Measurements from ENCODE around the gene PAK5.

PAK5 gene

GRCh38 chr20:9609887-9610502, 228.9 kb downstream of the PAK5 start:
- TF ChIP-seq, protein P1, sequence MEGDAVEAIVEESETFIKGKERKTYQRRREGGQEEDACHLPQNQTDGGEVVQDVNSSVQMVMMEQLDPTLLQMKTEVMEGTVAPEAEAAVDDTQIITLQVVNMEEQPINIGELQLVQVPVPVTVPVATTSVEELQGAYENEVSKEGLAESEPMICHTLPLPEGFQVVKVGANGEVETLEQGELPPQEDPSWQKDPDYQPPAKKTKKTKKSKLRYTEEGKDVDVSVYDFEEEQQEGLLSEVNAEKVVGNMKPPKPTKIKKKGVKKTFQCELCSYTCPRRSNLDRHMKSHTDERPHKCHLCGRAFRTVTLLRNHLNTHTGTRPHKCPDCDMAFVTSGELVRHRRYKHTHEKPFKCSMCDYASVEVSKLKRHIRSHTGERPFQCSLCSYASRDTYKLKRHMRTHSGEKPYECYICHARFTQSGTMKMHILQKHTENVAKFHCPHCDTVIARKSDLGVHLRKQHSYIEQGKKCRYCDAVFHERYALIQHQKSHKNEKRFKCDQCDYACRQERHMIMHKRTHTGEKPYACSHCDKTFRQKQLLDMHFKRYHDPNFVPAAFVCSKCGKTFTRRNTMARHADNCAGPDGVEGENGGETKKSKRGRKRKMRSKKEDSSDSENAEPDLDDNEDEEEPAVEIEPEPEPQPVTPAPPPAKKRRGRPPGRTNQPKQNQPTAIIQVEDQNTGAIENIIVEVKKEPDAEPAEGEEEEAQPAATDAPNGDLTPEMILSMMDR (IDR thresholded peaks at IDR 0.05; ENCODE audit: extremely low read depth, missing control alignments), result peak; percentile 35
- DNase-seq (ENCODE audit: low spot score), result peak; percentile 36

- TF ChIP-seq, protein P1 (IDR thresholded peaks at IDR 0.05; ENCODE audit: extremely low read depth, missing control alignments), result no peak
- DNase-seq (ENCODE audit: low spot score), result no peak
Observed at GRCh38 chr20:9608639-9609340, 230.1 kb downstream of the PAK5 start.

DNA sequence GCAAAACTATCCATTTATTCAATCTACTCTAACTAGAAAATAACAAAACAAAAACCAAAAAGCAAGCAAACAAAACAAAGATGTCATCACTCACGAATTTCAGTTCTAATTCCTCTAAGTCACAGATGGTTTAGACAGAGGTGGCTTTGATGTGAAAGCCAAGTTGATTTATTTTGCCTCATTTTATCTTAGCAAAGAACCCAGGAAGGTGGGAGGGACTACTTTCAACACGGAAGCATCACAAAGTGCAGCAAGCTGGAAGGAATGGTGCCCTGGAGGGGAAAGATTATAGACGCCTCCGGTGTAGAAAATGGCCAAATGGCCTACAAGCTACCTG, 236.1 kb downstream of the PAK5 start:
- DNase-seq (ENCODE audit: low spot score), result no peak
- TF ChIP-seq, protein P1 (IDR thresholded peaks at IDR 0.05; ENCODE audit: extremely low read depth, missing control alignments), result no peak

DNA sequence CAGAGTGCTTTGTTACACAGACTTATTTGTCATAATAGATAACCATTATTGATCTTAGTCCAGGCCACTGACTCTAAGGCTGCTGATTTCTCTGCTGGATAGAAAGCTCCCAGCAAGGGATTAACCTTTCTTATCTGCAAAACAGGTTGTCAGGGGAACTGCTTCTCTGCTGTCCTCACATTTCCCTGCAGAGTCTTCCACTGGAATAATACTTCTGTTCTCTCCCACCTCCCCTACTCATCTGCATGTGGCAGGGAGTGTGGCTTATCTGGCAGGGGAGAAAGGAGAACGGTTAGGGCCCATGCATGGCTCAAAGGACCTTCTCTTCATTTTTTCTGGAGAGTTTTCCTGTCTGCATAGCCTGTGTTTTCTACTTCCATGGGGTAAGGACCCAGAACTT, 238.3 kb downstream of the PAK5 start:
- TF ChIP-seq, protein P1 (IDR thresholded peaks at IDR 0.05; ENCODE audit: extremely low read depth, missing control alignments), result no peak
- DNase-seq (ENCODE audit: low spot score), result no peak

DNA sequence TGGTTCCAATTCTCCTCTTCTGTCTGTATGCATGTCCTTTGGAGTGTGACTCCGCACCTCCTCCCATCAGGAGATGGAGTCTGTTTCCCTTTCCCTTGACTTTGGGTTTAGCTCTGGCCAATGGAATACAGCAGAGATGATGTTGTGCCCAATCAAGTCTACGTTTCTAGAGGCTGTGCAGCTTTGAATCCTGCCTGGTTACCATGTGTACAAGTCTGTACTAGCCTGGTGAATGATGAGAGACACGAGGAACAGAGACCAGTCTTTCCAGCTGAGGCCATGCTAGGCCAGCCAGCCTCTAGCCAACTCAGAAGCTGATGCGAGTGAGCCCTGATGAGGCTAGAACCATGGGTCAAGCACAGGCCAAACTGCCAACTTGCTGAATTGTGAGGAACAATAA, 241.3 kb downstream of the PAK5 start:
- TF ChIP-seq, protein P1 (IDR thresholded peaks at IDR 0.05; ENCODE audit: extremely low read depth, missing control alignments), result no peak
- DNase-seq (ENCODE audit: low spot score), result no peak

GRCh38 chr20:9595763-9596162, 243.1 kb downstream of the PAK5 start:
- DNase-seq (ENCODE audit: low spot score), result no peak

DNA sequence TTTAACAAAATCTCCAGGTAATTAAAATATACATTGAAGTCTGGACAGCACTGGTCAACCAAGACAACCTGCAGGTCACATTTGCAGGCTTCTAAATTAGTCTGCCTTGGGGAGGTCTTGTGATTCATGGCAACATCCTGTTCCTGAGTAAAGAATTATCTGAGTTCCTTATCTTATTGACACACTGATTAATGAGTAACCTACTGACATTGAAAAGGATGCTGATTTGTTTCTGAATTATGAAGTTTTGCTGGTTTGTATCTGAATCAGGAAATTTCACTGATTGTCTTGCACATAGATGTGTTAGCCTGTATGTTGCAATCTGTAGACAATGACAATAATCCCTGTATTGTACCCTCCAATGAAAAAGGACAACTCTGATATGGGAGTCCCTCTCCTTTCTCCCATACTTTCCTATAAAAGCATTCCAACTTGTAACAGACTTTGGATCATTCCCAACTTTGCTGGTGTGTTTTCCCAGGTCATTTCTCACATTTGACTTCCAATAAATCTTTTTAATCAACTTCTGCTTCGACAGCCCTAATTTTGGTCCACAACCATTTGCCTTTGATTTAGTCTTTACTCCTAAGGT, 244.5 kb downstream of the PAK5 start:
- TF ChIP-seq, protein P1 (IDR thresholded peaks at IDR 0.05; ENCODE audit: extremely low read depth, missing control alignments), result no peak
- no peak for DNase-seq (ENCODE audit: low spot score)

More at GRCh38 chr20:9595763-9596162, 243.1 kb downstream of the PAK5 start:
- TF ChIP-seq, protein P1 (IDR thresholded peaks at IDR 0.05; ENCODE audit: extremely low read depth, missing control alignments), result no peak
